AG09309 (cell line): ENCODE measurements around the gene APBA2.
A peak's percentile ranks its signal among the peaks of the same experiment; 100 is the strongest.

ENCODE experiments used
- DNase-seq: peaks from one replicate; pipeline ENCODE4 v3.0.0-alpha.2; 2010; ENCODE audit warnings: low read depth
- H3K4me3 ChIP-seq: 2 replicates; pipeline ENCODE4 v1.5.1; 2011; ENCODE audit warnings: mild to moderate bottlenecking, low read depth, low read length, moderate library complexity; ENCODE audit not compliant: control insufficient read depth
- TF ChIP-seq, protein P1 (sequence below): IDR thresholded peaks from 2 replicates; pipeline ENCODE4 v1.5.1; 2011; ENCODE audit warnings: mild to moderate bottlenecking, low read depth, low read length, inconsistent platforms; ENCODE audit not compliant: insufficient read depth, control insufficient read depth; ENCODE audit errors: missing control alignments

The APBA2 gene

DNA sequence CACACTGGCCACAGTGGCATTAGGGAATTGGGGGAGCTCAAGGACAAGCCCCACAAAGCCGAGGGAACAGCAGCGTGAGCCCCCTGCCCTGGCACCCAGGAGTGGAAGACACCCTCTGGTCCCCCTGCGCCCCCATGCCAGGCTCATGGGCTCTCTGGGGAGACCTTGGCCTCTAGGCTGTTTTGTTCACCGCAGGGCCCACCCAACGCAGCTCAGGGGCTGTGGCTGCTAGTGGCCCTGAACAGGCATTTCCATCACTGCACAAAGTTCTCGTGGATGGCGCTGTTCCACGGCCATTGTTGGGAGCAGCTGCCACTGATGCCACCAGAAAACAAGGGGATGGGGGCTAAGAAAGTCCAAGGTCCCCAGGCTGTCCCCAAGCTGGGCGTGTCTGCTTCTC lies 236.1 kb downstream of the APBA2 start:
- no peak overlapping the region for H3K4me3 ChIP-seq
- TF ChIP-seq, protein P1, sequence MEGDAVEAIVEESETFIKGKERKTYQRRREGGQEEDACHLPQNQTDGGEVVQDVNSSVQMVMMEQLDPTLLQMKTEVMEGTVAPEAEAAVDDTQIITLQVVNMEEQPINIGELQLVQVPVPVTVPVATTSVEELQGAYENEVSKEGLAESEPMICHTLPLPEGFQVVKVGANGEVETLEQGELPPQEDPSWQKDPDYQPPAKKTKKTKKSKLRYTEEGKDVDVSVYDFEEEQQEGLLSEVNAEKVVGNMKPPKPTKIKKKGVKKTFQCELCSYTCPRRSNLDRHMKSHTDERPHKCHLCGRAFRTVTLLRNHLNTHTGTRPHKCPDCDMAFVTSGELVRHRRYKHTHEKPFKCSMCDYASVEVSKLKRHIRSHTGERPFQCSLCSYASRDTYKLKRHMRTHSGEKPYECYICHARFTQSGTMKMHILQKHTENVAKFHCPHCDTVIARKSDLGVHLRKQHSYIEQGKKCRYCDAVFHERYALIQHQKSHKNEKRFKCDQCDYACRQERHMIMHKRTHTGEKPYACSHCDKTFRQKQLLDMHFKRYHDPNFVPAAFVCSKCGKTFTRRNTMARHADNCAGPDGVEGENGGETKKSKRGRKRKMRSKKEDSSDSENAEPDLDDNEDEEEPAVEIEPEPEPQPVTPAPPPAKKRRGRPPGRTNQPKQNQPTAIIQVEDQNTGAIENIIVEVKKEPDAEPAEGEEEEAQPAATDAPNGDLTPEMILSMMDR, result no peak
- DNase-seq, result no peak

- no peak for DNase-seq
- no peak overlapping the region for H3K4me3 ChIP-seq
- TF ChIP-seq, protein P1, result no peak
Measured at GRCh38 chr15:29122506-29122905, 236.7 kb downstream of the APBA2 start.

- DNase-seq, result no peak
- TF ChIP-seq, protein P1, result no peak
- H3K4me3 ChIP-seq, result no peak overlapping the region
Measured at GRCh38 chr15:29123171-29123570, 237.4 kb downstream of the APBA2 start.

GRCh38 chr15:29123991-29124390 lies 238.2 kb downstream of the APBA2 start:
- TF ChIP-seq, protein P1, result no peak
- H3K4me3 ChIP-seq, result no peak overlapping the region
- no peak for DNase-seq

- H3K4me3 ChIP-seq, result no peak overlapping the region
- peak; percentile 8 for DNase-seq
- TF ChIP-seq, protein P1, result peak; percentile 27
Measured at GRCh38 chr15:29124581-29125381, 239.0 kb downstream of the APBA2 start.

DNA sequence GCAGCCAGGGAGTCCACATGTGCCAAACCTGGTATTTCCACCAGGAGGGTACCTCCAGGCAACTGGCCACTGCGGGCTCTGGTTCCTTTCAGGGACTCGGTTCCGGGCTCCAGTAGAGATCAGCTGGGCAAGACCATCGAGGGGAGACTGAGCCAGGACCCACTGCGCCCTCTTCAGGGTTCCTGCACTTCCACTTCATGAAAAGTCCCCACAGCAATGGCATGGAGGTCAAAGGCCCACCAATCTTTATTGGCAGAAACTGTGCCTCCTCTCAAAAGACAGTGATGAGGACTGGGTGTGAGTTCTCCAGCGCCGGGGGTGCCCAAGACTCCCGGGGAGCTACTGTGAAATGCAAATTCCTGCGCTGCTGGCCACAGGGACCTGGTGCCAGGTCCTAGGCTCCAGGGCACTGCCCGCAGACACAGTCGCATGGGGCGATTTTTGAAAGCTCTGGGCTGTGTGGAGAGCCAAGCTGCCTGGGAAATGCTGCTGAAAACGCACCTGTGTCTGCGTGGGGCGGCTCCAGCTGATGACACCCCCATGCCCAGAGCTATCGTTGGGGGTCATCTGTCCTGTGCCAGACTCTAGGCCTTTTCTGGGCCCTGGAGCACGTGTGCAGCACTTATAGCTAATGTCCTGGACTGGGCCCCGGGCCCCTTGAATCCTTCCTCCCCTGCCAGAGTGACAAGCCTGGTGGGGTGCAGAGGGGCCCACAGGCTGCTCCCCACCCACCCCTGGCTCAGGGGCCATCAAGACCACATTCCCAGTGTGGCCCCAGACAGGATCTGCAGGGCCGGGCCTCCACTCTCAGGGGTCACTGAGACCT lies 239.8 kb downstream of the APBA2 start:
- no peak for DNase-seq
- TF ChIP-seq, protein P1, result no peak
- H3K4me3 ChIP-seq, result no peak overlapping the region
